HFFc6 (cell line): ENCODE data around the gene GGCT. TPM values are rescaled to one million over a fixed set of nuclear protein-coding genes. Genes with fewer than 3 reads are reported as not detected.

ENCODE experiments used
- DNase-seq: peaks from one replicate; pipeline ENCODE4 v3.0.0-alpha.2; 2018
- H3K27ac Mint-ChIP-seq: 2 replicates; pipeline ENCODE4 v1.8.0; 2020; ENCODE audit warnings: mild to moderate bottlenecking, mixed read lengths
- H3K27me3 Mint-ChIP-seq: 2 replicates; pipeline ENCODE4 v1.8.0; 2021; ENCODE audit warnings: mild to moderate bottlenecking, moderate library complexity, mixed read lengths; ENCODE audit not compliant: insufficient read depth
- H3K36me3 Mint-ChIP-seq: 2 replicates; pipeline ENCODE4 v1.8.0; 2021; ENCODE audit warnings: low read depth, mixed read lengths
- H3K4me1 Mint-ChIP-seq: 2 replicates; pipeline ENCODE4 v1.8.0; 2020; ENCODE audit warnings: low read depth, mixed read lengths
- H3K4me3 Mint-ChIP-seq: 2 replicates; pipeline ENCODE4 v1.8.0; 2020; ENCODE audit warnings: mild to moderate bottlenecking, moderate library complexity, mixed read lengths
- H3K9me3 Mint-ChIP-seq: 2 replicates; pipeline ENCODE4 v1.8.0; 2020; ENCODE audit warnings: mild to moderate bottlenecking, mixed read lengths
- total RNA-seq, 6 experiments: library from RNA; stranded (reverse); fragmentation: NEBNext Ultra II Directional; extraction: Animal tissue kit (Norgen Biotek cat#: 25700); gene quantifications; 2 replicates in 1 of 6; 3 replicates in 5 of 6; pipeline ENCODE4 v1.2.3, GENCODE V29; 2021
- TF ChIP-seq, protein P1 (sequence below): fragments of 200-600 bp; sonication (generic); IDR thresholded peaks from 2 replicates; pipeline ENCODE4 v1.5.0; 2021; ENCODE audit warnings: antibody characterized with exemption, mild to moderate bottlenecking

GGCT gene
- total RNA-seq, 6 experiments from 2014 or later = 16.1 to 25.6 (median 21.1) TPM

DNA sequence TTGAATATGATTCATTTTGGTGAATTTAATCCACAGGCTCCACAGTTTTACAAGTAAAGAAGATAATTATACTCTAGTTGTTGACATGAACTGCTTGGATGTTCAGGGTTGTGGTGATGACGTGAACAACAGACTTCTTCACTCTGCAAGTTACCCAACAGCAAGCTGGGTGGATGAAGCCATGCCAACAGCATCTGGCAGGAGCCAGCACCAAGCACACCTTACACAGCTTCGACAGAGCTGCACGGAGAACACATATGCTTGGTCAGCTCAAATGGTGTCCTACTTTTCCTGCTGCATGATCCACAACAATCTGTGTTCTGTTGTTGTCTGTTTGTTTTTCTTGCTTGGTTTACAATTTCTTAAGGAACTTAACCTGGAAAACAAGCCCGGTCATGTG is 35.8 kb downstream of the GGCT start:
- no peak for DNase-seq
- H3K27me3 Mint-ChIP-seq = peaks cover 2% of the 10 kb centered on the region
- TF ChIP-seq, protein P1, sequence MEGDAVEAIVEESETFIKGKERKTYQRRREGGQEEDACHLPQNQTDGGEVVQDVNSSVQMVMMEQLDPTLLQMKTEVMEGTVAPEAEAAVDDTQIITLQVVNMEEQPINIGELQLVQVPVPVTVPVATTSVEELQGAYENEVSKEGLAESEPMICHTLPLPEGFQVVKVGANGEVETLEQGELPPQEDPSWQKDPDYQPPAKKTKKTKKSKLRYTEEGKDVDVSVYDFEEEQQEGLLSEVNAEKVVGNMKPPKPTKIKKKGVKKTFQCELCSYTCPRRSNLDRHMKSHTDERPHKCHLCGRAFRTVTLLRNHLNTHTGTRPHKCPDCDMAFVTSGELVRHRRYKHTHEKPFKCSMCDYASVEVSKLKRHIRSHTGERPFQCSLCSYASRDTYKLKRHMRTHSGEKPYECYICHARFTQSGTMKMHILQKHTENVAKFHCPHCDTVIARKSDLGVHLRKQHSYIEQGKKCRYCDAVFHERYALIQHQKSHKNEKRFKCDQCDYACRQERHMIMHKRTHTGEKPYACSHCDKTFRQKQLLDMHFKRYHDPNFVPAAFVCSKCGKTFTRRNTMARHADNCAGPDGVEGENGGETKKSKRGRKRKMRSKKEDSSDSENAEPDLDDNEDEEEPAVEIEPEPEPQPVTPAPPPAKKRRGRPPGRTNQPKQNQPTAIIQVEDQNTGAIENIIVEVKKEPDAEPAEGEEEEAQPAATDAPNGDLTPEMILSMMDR = no peak
- no peaks in the 10 kb centered on the region for H3K9me3 Mint-ChIP-seq
- H3K4me1 Mint-ChIP-seq = peaks cover 80% of the 10 kb centered on the region
- peak overlapping the region; percentile 81 for H3K4me3 Mint-ChIP-seq
- peak overlapping the region; percentile 90 for H3K27ac Mint-ChIP-seq
- H3K36me3 Mint-ChIP-seq = peaks cover 5% of the 10 kb centered on the region

DNA sequence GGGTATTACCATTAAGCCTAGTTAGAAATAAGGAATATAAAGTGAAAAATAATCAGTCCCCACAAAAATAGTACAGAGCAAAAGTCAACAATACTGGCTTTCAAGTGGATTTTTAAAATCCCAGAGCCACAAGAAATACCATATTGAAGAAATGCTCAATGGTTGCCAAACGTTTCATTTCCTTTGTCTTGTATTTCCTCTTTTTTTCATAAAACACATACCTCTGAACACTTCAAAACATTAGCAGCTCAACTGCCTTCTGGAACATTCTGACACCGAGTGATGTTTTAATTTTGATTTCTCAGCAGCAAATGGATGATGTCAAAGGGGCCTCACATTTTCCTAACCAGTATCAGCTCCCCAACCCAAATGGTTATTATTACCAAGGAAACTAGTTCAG is 36.6 kb downstream of the GGCT start:
- H3K27ac Mint-ChIP-seq = no peak overlapping the region

DNA sequence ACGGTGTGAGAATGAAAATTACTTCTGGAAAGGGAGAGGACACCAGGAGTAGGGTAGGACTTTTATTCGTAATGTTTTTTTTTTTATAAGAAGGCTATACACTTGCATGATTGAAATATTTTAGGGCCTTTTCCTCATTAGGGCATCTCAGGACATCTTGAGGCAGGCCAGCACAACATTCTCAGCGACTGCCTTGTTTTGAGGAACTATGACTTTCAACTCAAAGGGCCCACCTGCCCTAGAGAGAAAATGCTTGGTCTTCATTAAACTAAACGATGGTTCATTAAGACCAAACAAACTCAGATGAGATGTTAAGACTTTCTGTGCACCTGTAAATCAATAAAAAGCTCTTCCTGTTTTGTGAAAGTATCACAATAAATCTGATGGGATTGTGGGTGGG is 37.4 kb downstream of the GGCT start:
- peaks cover 65% of the 10 kb centered on the region for H3K4me1 Mint-ChIP-seq

More for the DNA sequence above, 36.6 kb downstream of the GGCT start:
- Mint-ChIP-seq H3K9me3 (no peaks in the 10 kb centered on the region), H3K4me3 (no peak overlapping the region), H3K36me3 (peaks cover 5% of the 10 kb centered on the region), H3K4me1 (peaks cover 73% of the 10 kb centered on the region), H3K27me3 (peaks cover 2% of the 10 kb centered on the region)
- TF ChIP-seq, protein P1 = no peak
- no peak for DNase-seq

DNA sequence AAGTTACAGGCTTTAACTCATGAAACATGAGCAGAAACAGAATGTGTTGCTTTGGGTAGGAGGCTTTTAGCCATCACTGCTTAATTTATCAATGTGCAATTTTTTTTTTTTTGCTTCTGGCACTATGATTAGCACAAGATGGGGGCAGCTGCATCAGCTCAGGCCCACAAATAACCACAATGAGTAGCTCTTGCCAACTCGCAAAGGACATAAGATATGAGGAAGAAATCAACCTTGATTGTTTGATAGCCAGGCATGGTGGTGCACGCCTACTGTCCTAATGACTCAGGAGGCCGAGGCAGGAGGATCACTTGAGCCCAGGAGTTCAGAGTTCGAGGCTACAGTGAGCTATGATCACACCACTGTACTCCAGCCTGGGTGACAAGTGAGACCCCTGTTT is 38.4 kb downstream of the GGCT start:
- Mint-ChIP-seq H3K4me1 (peaks cover 55% of the 10 kb centered on the region), H3K27ac (no peak overlapping the region), H3K27me3 (peaks cover 2% of the 10 kb centered on the region), H3K4me3 (no peak overlapping the region), H3K36me3 (no peaks in the 10 kb centered on the region; the same call in 1 of the 2 replicates), H3K9me3 (no peaks in the 10 kb centered on the region)
- TF ChIP-seq, protein P1 = no peak
- no peak for DNase-seq

More for the DNA sequence above, 37.4 kb downstream of the GGCT start:
- TF ChIP-seq, protein P1 = no peak
- peaks cover 2% of the 10 kb centered on the region for H3K36me3 Mint-ChIP-seq
- H3K9me3 Mint-ChIP-seq = no peaks in the 10 kb centered on the region
- H3K4me3 Mint-ChIP-seq = no peak overlapping the region
- peaks cover 2% of the 10 kb centered on the region for H3K27me3 Mint-ChIP-seq
- no peak for DNase-seq
- H3K27ac Mint-ChIP-seq = no peak overlapping the region

DNA sequence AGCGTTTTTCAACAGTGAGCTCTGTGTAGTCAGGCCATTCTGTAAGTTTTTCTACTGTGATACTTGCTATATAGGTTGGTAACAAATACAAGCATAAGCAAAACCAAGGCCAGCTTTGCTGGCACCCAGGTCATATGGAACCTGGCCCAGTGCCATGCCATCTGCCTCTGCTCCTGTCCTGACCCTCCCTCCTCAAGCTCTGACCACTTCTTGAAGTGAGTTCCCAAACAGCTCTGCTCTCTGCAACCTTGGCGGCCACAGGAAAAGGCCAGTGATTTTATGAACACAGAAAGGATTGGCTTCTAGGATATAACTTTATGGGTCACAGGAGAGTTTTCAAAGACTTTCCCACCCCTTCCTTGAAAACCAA is 38.8 kb downstream of the GGCT start:
- no peaks in the 10 kb centered on the region for H3K9me3 Mint-ChIP-seq
- H3K4me1 Mint-ChIP-seq = peaks cover 50% of the 10 kb centered on the region
- no peak for DNase-seq
- no peaks in the 10 kb centered on the region; the same call in 1 of the 2 replicates for H3K36me3 Mint-ChIP-seq
- H3K27me3 Mint-ChIP-seq = peaks cover 2% of the 10 kb centered on the region
- no peak overlapping the region for H3K4me3 Mint-ChIP-seq
- no peak overlapping the region for H3K27ac Mint-ChIP-seq
- TF ChIP-seq, protein P1 = no peak
